ENCODE measurements around the gene TACR1. TPM values are rescaled to one million over a fixed set of nuclear protein-coding genes. Genes with fewer than 3 reads are reported as not detected.

TACR1 gene
- total RNA-seq, 1 experiment from 2014 or later, result not detected

DNA sequence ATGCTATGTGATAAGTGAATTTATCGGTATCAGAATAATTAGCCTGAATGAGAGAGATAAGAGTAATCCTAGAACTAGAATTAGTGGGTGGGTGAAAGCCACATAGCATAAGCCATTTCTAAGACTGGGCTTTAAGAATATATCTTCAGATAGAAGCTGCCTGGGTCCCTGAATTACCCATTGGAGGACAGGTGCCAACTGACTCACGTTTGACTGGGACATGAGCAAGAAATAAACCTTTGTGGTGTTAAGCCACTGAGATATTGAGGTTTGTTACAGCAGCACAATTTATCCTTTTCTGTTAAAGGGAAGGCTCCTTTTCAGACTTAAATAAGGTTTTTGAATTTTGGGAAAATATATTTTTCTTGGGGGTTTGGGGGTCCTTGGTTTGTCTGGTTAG lies 145.0 kb downstream of the TACR1 start:
- no peak for DNase-seq (ENCODE audit: low read depth)

DNA sequence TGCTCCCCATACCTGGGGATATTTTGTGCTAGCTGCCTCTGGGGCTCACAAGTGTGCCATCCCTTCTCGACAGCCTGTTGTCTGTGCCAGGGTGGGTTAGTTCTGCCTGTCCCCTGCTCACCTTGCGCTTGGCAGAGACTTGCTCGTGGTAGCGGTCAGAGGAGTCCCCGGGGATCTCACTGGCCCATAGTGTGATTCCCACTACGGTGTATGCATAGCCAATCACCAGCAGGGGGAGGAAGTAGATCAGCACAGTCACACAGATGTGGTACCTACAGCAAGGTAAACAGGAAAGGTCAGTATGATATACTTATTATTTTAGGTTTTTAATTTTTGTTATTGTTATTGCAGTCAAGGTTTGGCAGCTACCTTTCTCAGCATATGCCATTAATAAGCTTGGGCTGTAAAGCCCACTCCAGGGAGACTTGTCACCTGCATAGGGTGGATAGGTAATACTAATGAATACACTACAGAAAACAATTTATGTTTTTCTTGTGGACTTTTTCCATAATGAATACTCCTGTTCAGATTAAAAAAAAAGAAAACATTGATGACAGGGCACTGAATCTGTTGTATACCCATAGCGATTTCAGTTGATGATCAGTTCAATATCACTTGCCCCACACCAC lies 145.7 kb downstream of the TACR1 start:
- DNase-seq (ENCODE audit: low read depth), result no peak

DNA sequence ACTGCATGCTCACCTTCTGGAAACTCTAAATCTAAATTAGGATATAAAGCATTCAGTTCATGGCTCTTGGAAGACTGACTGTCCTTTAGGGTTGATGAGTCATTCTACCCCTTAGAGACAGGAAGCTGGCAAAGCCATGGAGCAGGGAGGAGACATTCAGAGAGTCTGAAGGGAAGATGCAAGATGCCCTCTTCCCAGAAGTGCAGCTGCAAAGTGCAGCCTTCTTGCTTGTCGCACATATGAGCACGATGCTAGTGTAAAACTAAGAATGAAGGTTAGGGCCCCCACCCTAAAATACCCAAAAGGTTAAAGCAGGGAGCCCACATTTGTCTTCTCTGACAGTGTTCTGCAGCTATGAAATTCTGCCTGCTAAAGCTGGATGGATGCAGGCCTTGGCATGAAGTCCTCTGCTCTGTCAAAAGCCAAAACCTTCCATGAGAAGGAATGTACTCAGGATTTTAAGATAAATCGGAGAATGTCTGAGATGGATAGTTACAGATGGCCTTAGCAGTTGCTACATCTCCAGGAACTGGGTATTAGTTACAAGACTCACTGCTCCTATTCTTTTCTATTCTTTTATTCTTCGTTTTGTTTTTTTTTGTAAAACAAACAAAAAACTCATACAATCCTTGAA lies 151.2 kb downstream of the TACR1 start:
- peak; percentile 79 for DNase-seq (ENCODE audit: low read depth)

DNA sequence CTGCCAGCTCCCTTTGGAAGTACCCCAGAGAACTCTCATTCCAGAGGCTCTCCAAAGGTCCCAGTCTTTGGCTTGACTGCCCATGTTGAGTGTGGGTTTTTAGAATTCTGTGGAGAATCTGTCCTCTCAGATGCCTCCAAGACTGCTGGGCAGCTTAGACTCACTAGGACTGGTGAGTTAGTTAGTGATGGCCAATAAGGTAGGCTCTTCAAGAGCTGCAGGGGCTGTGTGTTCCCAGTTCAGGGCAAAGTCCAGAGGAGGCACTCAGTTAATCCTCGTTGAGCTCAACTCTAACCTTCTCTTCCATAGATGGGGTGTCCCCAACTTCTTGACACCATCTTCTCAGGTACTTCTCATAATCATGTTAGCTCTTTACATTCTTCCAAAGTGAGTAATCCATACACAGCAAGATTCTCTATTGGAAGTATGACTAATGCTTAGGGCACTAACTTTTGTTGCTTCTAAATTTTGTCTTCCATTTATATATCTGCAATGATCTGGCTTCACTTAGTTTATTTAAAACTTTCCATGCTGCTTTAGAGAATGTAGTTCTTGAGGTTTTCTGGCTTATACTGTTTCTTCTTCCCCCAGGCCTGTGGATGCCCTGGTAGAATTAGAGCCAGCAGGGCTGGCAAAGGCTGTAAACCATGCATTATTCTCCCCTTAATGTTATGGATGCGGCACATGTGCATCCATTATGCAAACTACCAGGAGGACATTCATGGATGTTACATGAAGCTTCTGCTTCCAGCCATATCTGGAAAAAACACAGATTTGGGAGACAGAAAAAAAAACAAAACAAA lies 151.9 kb downstream of the TACR1 start:
- DNase-seq (ENCODE audit: low read depth), result peak; percentile 49

DNA sequence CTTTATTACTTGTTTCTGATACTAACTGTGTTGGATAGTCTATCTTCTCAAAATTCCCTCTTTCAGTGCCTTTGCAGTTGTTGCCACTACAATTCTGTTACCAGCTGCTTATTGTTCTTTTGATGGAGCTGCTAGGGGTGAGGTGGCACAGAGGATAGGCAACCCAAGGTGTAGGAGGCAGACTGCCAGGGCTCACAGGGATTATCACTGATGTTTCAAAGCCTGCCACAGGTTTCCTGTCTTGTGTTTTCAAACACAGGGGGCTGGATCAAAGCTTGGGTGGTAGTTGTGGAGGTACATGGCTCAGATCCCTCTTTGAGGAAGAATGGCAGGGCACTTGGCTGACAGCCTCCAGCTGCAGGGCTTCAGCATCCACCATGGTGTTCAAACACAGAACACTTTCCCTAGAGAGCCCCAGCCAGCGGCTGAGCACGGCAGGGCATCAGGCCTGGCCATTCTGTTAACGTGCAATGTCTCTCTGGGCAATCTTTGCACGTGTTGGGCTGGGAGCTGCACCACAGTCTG lies 153.7 kb downstream of the TACR1 start:
- no peak for DNase-seq (ENCODE audit: low read depth)

DNA sequence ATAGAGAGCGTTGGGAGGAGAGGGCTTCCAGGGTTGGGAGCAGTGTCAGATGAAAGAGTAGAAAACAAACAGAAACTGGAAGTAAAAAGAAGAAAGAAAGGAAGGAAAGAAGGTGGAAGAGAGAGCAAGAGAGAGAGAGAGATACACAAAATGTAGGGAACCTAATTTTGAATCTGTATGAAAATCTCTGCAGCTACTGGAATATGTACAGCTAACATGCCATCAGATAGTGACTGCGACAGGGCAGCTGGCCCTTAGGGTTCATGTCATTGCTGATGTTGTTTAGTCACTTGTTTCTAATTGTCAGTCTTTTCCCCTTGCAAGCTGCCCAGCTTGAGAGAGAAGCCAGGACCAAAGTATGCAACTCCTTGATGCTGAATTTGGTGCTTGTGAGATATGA lies 155.0 kb downstream of the TACR1 start:
- DNase-seq (ENCODE audit: low read depth), result no peak

DNA sequence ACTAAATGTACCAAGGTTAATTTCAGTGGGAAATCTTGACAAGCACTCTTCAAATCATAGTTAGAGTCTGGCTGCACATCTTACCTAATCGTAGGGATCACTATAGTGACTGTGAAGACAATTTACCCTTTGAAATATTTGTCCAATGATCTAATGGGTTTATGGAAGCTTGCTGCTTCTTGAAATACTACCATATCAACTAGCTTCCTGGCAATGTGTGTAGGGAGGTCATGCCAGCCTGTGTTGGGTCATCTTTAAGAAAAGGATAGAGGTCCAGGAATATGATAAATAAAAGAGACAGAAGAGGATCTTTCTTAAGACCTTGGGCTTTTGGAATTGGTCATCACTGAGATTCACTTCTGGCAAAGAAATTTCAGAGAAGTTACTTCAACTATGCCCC lies 156.5 kb downstream of the TACR1 start:
- DNase-seq (ENCODE audit: low read depth), result no peak

DNA sequence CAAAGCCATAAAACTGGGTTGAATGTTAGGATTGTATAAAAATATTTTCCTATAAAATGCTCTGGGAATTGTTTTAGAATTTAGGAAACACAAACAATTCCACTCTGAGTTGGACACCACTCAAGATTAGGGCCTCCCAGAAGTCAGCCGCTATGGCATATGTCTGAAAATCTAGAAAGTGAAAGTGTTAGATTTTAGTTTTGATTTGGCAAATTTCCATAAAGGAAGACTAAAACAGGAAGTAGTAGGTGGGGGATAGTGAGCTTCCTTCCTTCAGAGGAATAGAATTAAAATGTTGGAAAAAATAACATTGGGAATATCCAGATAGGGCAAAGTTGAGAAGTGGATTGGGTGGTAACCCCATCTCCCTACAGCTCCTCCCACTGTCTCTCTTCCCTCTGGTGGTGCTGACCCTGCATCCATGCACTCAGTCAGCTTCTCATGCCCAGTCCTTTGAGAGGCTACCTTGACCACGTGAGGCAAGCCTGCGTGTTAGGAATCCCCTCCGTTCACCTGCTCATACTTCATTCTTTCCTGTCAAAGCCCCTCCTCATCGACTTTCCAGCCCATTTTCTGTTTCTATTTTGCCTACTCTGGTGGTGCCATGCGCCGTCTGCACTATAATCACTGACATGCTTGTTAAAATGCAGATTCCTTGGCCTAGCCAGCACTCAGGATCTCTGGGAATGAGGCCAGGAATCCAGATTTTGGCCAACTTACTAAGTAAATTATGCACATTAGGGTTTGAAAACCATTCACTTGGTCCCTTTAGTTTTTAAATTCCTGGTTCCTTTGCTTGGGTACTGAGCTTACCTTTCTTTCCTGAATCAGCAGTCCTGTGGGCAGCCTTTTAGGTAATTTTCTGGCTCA lies 157.4 kb downstream of the TACR1 start:
- DNase-seq (ENCODE audit: low read depth), result no peak

DNA sequence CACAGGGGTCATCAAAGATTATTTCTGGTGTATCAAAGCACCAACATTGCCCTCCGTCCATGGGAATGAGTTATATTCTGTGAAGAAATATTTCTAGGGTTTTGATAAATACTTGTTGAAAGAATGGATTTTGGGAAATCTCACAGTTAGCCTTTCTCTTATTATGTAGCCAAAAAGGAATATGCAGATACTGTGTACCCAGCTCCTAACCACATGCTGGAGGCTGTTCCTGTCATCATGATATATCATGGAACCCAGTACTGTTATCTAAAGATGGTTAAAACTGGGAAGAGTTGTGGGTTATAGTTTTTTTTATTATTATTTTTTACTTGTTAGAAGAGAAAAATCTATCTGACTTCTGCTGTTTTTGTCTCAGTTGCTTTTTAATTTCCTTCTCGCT lies 158.1 kb downstream of the TACR1 start:
- DNase-seq (ENCODE audit: low read depth), result no peak

DNA sequence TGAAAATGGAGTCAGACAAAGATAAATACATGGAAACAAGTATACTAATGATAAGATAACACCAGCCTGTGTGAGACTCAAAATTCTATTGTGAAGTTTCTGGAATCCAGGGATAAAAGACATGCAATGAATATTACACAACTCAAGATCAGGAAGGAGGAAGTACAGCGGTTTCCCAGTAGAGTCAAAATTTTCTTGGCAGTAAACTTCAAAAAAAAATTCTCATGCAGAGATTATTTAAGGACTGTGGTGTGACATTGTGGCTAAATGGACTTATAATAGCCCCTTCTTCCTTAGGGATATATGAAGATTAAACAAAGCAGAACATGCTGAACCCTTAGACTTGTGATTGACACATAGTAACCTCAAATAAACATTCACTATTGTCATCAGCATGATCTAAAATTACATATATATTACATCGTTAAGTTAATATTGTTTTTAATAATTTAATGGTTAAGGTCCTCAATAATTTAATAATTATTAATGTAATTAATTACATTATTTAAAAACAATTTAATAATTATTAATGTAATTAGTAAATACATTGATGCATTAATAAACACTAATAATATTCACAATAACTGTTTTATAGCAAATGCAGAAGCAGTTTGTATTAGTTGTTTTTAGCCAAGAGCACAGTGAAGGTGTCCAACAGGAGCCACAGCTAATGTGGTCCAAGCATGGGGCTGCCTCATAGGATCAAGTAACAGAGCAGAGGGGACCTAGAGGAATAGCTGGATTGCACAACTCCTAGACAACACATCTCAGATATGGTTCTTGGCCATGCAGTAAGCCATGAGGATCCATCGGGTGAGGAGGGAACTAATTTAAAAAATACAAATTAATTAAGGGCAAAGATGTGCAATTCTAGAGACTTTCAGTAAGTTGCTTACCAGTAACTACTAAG lies 163.6 kb downstream of the TACR1 start:
- peak; percentile 39 for DNase-seq (ENCODE audit: low read depth)

DNA sequence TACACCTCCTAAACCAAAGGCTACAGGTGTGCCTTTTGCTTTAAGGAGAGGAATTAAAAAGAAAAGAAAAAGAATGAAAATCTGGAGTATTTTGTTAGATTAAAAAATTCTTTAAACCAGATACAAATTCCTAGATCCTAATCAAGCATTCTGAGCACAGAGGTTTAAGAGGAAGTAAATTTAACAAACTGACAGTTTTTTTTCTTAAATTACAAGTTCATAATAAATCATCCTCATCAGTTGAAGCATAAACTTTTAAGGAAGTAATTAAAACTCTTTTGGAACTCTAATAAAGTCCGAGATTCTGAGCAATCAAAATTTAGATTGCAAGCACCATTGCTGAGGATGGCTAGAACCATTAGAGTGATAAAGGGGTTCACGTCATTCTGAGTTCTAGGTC lies 165.8 kb downstream of the TACR1 start:
- DNase-seq (ENCODE audit: low read depth), result no peak

DNA sequence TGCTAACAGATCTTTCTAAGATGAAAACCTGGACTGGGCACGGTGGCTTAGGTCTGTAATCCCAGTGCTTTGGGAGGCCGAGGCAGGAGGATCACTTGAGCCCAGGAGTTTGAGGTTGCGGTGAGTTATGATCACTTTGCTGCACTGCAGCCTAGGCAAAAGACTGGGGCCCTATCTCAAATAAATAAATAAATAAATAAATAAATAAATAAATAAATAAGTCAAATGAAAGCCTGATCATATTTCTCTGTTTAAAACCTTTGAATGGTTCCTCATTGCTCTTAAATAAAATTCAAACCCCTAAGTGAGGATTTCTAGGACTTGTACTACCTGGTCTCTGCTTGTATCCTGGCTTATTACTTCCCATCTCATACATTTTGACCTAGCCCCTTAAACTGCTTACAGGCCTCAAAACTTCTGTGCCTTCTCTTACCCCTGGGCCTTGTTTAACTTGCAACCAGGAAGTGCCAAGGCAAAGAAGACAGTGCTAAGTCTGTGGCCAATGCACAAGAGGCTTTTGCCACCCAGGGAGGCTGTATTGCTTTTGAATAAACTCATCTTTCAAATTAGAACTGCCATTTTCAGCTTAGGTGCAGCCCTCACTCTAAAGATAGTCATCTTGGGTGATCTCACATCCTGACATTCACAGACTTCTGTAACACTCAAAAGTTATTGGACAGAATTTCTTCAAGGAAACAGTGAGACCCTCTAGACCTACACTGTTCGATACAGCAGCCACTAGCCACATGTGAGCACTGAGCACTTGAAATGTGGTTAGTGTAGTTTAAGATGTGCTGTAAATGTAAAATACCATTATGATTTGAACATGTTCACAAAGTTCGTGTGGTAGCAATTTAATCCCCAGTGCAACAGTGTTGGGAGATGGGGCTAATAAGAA lies 167.2 kb downstream of the TACR1 start:
- DNase-seq (ENCODE audit: low read depth), result no peak

DNA sequence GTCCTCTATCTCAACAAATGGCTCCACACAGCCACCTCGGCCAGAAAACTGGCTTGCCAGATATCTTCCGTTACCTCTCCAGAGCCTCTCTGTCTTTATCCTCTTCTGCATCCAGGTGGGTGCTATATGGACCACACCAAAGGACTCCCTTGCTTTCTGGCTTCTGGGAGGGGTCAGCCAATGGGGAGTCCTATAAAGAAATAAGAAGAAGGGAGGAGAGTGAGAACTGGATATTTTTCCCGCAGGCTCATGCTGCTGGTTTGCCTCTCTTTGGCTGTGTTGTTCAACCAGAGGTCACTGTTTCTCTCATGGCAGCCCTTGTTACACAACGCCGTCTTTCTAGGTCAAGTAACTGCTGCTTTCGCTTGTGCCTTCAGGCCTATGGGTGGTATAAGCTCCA lies 168.1 kb downstream of the TACR1 start:
- no peak for DNase-seq (ENCODE audit: low read depth)

DNA sequence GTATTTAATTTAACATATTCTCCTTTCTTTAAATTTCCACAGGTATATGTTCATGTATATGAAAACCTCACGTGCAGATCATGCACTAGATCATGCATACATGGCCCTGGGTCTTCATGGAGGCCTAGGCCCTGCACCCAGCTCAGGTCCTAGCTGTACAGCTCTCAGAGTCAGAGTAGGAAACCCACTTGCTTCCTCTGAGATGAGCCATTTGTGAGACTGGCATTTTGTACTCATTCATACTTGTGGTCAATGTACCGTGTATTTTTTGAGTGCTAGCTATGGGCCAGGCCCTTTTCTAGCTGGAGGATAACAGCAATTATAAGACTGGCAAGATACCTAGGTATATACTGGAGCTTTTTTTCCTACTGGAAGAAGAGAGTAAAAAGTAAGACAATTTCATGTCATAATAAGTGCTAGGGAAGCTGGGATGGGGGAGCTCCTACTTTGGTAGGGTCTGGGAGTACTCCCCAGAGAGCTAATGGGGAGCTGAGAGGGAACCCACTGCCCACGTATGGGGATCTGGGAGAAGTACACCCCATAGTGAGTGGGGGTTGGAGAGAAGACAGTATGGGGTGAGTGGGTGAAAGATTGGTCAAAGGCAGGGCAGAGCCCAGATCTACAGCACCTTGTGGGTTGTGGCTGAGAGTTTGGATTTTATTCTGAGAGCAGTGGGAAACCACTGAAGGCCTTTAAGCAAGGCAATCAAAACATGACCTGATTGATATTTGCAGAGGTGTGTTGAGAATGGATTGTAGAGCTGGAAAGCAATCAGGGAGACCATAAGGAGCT lies 168.9 kb downstream of the TACR1 start:
- DNase-seq (ENCODE audit: low read depth), result no peak

DNA sequence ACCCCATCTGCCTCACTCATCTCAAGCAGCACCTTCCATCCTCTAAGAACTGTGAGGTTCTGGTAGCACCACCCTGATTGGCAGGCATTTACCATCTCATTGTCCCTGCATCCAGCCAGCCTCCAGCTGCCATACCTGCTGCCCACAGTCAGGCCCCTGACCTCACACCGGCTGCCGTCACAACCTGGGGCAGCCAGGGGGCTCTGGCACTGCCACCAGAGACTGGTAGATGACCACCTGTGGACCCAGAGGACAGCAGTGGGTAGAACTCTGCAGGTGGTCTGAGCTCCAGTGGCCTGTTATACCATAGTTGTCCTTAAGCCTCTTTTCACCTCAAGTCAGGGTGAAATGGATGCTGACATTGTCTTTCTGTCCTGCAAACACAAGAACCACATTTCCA lies 171.4 kb downstream of the TACR1 start:
- no peak for DNase-seq (ENCODE audit: low read depth)

DNA sequence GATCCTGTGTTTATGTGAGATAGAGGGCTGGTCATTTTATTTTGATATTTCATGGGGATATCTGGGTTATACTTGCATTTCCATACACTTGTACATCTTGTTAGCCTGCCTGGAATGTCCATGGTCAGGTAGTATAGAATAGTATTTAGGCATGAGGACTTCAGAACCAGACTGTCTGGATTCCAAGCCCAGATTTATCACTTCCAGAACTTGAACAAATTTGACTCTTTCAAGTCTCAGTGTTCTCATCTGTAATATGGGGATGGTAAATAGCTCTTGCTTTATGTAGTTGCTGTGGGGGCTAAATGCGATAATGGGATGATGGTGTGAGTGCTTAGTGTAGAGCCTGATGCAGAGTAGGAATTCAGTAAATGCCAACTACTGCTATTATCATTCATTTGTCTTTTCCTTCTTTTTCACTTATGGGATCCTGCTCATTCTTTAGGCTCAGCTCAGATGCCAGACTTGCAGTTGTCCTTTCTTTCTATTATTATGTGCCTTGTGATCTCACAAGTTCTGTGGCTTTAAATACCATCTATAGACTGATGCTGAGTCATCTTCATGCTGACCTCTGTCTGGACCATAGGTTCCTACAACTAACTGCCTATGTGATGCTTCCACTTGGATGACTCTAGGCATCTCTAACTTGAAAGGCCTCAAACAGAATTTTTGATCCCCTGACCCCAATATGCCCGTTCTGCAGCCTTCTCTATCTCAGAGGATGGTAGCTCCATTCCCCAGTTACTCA lies 173.5 kb downstream of the TACR1 start:
- DNase-seq (ENCODE audit: low read depth), result no peak

DNA sequence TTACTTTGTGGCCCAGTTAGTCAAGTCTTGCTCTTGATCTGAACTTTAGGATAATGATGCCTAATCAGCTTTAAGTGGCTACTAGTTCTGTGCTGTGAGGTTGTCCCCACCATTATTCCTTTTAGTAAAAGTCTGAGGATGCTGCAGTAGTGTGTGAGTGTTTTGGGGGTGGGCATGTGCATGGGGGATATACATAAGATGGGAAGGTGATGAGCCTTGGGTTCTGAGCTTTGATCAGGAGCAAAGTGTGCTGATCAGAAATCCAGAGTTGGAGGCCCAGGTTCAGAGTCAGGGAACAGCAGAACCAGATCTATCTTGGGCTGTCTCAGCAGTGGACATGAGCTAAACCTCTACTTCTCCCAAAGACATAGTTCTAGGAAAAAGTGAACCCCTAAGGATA lies 174.1 kb downstream of the TACR1 start:
- no peak for DNase-seq (ENCODE audit: low read depth)

Measured in LHCN-M2 (cell line).